Ovary (tissue), 3 donors: Measurements from ENCODE around the gene MYT1.
"Not testable (repeated sequence)": the region's sequence is repeated elsewhere in the genome, so short reads cannot be mapped to it uniquely, and the experiment has no call there.

ENCODE experiments used
- CTCF ChIP-seq, 3 donors: fragments of 450-650 bp in 2 of 3; fragments of 200-600 bp in 1 of 3; IDR thresholded peaks; one replicate each; pipeline versions ENCODE4 v1.5.1 to v1.8.0; 2016 to 2022; ENCODE audit warnings: antibody characterized with exemption in 3 of 3, mild to moderate bottlenecking in 1 of 3
- EP300 ChIP-seq: sonication (generic); formaldehyde crosslinking; IDR thresholded peaks from one replicate; pipeline ENCODE4 v1.6.1; 2017; ENCODE audit warnings: antibody characterized with exemption
- POLR2A ChIP-seq: fragments of 450-650 bp; IDR thresholded peaks from one replicate; pipeline ENCODE4 v1.6.1; 2017; ENCODE audit warnings: antibody characterized with exemption, mild to moderate bottlenecking, moderate library complexity
- donor health status: DM: no; HTN: no; CAD: no.

GRCh38 chr20:64122927-64123326, 41.3 kb upstream of the MYT1 start:
- TF ChIP-seq POLR2A; CTCF (IDR thresholded peaks at IDR 0.05); EP300: not testable (repeated sequence)
